ENCODE results near the gene RHBDD1. TPM values are rescaled to one million over a fixed set of nuclear protein-coding genes. Genes with fewer than 3 reads are reported as not detected.

The RHBDD1 gene
- polyA plus RNA-seq, 1 donor from 2014 or later = 5.4 TPM

DNA sequence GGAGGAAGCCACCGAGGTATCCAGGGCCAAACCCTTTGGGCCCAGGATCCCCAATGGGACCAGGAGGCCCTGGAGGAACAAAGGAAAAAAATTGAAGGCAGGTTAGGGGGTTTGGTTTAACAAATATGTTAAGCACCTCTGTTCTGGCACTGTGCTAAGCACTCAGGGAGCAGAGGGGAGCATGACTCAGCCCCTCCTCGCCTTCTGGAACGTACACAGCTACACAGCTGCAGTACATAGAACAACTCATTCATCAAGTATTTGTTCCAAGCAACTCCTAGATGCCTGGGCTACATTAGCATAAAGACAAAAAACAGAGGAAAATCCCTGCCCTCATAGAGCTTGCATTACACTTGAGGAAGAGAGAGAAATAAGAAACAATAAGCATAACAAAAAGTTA, 174.6 kb downstream of the RHBDD1 start:
- Histone ChIP-seq H3K9ac (ENCODE audit: low read length) (no peak overlapping the region), H3K4me3 (ENCODE audit: low read length) (no peak overlapping the region), H3K27me3 (ENCODE audit: insufficient read depth, low read depth, low read length) (no peaks in the 10 kb centered on the region), H3K4me2 (ENCODE audit: low read length) (no peak overlapping the region), H4K20me1 (ENCODE audit: insufficient read depth) (no peaks in the 10 kb centered on the region), H3K36me3 (ENCODE audit: insufficient read depth, low read length) (no peaks in the 10 kb centered on the region), H3K9me2 (ENCODE audit: insufficient read depth, low read length) (no peaks in the 10 kb centered on the region), H3K27ac (ENCODE audit: low read length) (peak overlapping the region; percentile 25), H2AFZ (ENCODE audit: low read depth, low read length) (no peak overlapping the region), H3F3A (ENCODE audit: insufficient read depth, low read length, poor library complexity, severe bottlenecking) (peaks cover 7% of the 10 kb centered on the region), H3K9me3 (ENCODE audit: low read length) (no peaks in the 10 kb centered on the region), H3K79me2 (replicated peaks; ENCODE audit: insufficient read depth, low read length) (no peaks in the 10 kb centered on the region)
- TF ChIP-seq RAD21 (conservative IDR thresholded peaks at IDR 0.05) (no peak), EZH2 (IDR thresholded peaks at IDR 0.05; ENCODE audit: borderline replicate concordance, insufficient read depth, low read length, poor library complexity, severe bottlenecking) (no peak), POLR2AphosphoS5 (IDR thresholded peaks at IDR 0.05) (no peak), MXI1 (conservative IDR thresholded peaks at IDR 0.05; ENCODE audit: poor library complexity, severe bottlenecking) (no peak)

DNA sequence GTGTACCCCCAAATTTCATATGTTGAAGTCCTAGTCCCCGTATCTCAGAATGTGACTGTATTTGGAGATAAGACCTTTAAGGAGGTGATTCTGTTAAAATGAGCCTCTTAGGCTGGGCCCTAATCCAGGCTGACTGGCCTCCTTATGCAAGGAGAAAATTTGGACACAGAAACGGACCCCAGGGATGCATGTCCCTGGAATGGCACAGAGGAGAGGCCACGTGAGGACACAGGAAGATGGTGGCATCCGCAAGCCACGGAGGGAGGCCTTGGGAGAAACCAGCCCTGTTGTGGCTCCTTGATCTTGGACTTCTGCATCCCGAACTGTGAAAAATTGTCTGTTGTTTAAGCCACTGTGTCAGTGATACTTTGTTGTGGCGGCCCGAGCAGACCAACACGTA, 177.5 kb downstream of the RHBDD1 start:
- Histone ChIP-seq H3K9me2 (ENCODE audit: insufficient read depth, low read length) (no peaks in the 10 kb centered on the region), H3K79me2 (replicated peaks; ENCODE audit: insufficient read depth, low read length) (no peaks in the 10 kb centered on the region), H3K27ac (ENCODE audit: low read length) (no peak overlapping the region), H2AFZ (ENCODE audit: low read depth, low read length) (no peak overlapping the region), H3K9me3 (ENCODE audit: low read length) (no peaks in the 10 kb centered on the region), H3K27me3 (ENCODE audit: insufficient read depth, low read depth, low read length) (no peaks in the 10 kb centered on the region), H3F3A (ENCODE audit: insufficient read depth, low read length, poor library complexity, severe bottlenecking) (no peaks in the 10 kb centered on the region), H4K20me1 (ENCODE audit: insufficient read depth) (no peaks in the 10 kb centered on the region), H3K9ac (ENCODE audit: low read length) (no peak overlapping the region), H3K4me2 (ENCODE audit: low read length) (no peak overlapping the region), H3K4me3 (ENCODE audit: low read length) (no peak overlapping the region), H3K36me3 (ENCODE audit: insufficient read depth, low read length) (no peaks in the 10 kb centered on the region)
- TF ChIP-seq, protein P1, sequence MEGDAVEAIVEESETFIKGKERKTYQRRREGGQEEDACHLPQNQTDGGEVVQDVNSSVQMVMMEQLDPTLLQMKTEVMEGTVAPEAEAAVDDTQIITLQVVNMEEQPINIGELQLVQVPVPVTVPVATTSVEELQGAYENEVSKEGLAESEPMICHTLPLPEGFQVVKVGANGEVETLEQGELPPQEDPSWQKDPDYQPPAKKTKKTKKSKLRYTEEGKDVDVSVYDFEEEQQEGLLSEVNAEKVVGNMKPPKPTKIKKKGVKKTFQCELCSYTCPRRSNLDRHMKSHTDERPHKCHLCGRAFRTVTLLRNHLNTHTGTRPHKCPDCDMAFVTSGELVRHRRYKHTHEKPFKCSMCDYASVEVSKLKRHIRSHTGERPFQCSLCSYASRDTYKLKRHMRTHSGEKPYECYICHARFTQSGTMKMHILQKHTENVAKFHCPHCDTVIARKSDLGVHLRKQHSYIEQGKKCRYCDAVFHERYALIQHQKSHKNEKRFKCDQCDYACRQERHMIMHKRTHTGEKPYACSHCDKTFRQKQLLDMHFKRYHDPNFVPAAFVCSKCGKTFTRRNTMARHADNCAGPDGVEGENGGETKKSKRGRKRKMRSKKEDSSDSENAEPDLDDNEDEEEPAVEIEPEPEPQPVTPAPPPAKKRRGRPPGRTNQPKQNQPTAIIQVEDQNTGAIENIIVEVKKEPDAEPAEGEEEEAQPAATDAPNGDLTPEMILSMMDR (IDR thresholded peaks at IDR 0.05; ENCODE audit: poor library complexity, severe bottlenecking) = no peak
- TF ChIP-seq EP300 (conservative IDR thresholded peaks at IDR 0.05; ENCODE audit: poor library complexity, severe bottlenecking) (no peak), MXI1 (conservative IDR thresholded peaks at IDR 0.05; ENCODE audit: poor library complexity, severe bottlenecking) (no peak), RAD21 (conservative IDR thresholded peaks at IDR 0.05) (no peak), TAF1 (IDR thresholded peaks at IDR 0.05; ENCODE audit: low read depth) (no peak), POLR2AphosphoS5 (IDR thresholded peaks at IDR 0.05) (no peak), SMC3 (conservative IDR thresholded peaks at IDR 0.05; ENCODE audit: poor library complexity) (no peak), EZH2 (IDR thresholded peaks at IDR 0.05; ENCODE audit: borderline replicate concordance, insufficient read depth, low read length, poor library complexity, severe bottlenecking) (no peak)
- TF ChIP-seq, protein P2, sequence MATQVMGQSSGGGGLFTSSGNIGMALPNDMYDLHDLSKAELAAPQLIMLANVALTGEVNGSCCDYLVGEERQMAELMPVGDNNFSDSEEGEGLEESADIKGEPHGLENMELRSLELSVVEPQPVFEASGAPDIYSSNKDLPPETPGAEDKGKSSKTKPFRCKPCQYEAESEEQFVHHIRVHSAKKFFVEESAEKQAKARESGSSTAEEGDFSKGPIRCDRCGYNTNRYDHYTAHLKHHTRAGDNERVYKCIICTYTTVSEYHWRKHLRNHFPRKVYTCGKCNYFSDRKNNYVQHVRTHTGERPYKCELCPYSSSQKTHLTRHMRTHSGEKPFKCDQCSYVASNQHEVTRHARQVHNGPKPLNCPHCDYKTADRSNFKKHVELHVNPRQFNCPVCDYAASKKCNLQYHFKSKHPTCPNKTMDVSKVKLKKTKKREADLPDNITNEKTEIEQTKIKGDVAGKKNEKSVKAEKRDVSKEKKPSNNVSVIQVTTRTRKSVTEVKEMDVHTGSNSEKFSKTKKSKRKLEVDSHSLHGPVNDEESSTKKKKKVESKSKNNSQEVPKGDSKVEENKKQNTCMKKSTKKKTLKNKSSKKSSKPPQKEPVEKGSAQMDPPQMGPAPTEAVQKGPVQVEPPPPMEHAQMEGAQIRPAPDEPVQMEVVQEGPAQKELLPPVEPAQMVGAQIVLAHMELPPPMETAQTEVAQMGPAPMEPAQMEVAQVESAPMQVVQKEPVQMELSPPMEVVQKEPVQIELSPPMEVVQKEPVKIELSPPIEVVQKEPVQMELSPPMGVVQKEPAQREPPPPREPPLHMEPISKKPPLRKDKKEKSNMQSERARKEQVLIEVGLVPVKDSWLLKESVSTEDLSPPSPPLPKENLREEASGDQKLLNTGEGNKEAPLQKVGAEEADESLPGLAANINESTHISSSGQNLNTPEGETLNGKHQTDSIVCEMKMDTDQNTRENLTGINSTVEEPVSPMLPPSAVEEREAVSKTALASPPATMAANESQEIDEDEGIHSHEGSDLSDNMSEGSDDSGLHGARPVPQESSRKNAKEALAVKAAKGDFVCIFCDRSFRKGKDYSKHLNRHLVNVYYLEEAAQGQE (IDR thresholded peaks at IDR 0.05; ENCODE audit: borderline replicate concordance) = no peak
